Neural progenitor cell (in vitro differentiated cells): ENCODE measurements around the gene HTT-AS. TPM values are rescaled to one million over a fixed set of nuclear protein-coding genes. Genes with fewer than 3 reads are reported as not detected.

ENCODE experiments used
- DNase-seq: peaks from one replicate; pipeline ENCODE4 v3.0.0-alpha.2; 2016; ENCODE audit warnings: low spot score
- H2AFZ ChIP-seq: fragments of 200-600 bp; sonication (generic); replicated peaks from 2 replicates; pipeline ENCODE4 v1.6.1; 2016; ENCODE audit warnings: antibody characterized with exemption
- H3F3A ChIP-seq: fragments of 200-600 bp; sonication (generic); 2 replicates; pipeline ENCODE4 v1.6.1; 2016; ENCODE audit warnings: antibody characterized with exemption, low read depth
- H3K27ac ChIP-seq: fragments of 200-600 bp; sonication (generic); 2 replicates; pipeline ENCODE4 v1.5.1; 2016; ENCODE audit warnings: mild to moderate bottlenecking
- H3K27me3 ChIP-seq: fragments of 200-600 bp; sonication (generic); 2 replicates; pipeline ENCODE4 v1.6.1; 2016; ENCODE audit warnings: mild to moderate bottlenecking, moderate library complexity
- H3K36me3 ChIP-seq: fragments of 200-600 bp; sonication (generic); 2 replicates; pipeline ENCODE4 v1.5.1; 2016
- H3K4me1 ChIP-seq: fragments of 200-600 bp; sonication (generic); 2 replicates; pipeline ENCODE4 v1.6.1; 2016; ENCODE audit warnings: mixed run types
- H3K4me2 ChIP-seq: fragments of 200-600 bp; sonication (generic); 2 replicates; pipeline ENCODE4 v1.6.1; 2016
- H3K4me3 ChIP-seq: fragments of 200-600 bp; sonication (generic); 2 replicates; pipeline ENCODE4 v1.5.1; 2016
- H3K79me2 ChIP-seq: fragments of 200-600 bp; sonication (generic); 2 replicates; pipeline ENCODE4 v1.6.1; 2016; ENCODE audit warnings: low read depth
- H3K9ac ChIP-seq: fragments of 200-600 bp; sonication (generic); 2 replicates; pipeline ENCODE4 v1.6.1; 2016
- H3K9me3 ChIP-seq: fragments of 200-600 bp; sonication (generic); 2 replicates; pipeline ENCODE4 v1.5.1; 2016; ENCODE audit warnings: low read depth
- H4K20me1 ChIP-seq: fragments of 200-600 bp; sonication (generic); 2 replicates; pipeline ENCODE4 v1.6.1; 2016; ENCODE audit warnings: low read depth
- H3K27ac Mint-ChIP-seq: 3 replicates; pipeline ENCODE4 v1.8.0; 2021; ENCODE audit warnings: mixed read lengths
- H3K27me3 Mint-ChIP-seq: 2 replicates; pipeline ENCODE4 v1.8.0; 2022; ENCODE audit warnings: low read depth, mild to moderate bottlenecking, inconsistent platforms, moderate library complexity, mixed read lengths; ENCODE audit not compliant: insufficient read depth
- H3K36me3 Mint-ChIP-seq: 3 replicates; pipeline ENCODE4 v1.8.0; 2021; ENCODE audit warnings: mixed read lengths
- H3K4me1 Mint-ChIP-seq: 3 replicates; pipeline ENCODE4 v1.8.0; 2021; ENCODE audit warnings: mixed read lengths
- H3K4me3 Mint-ChIP-seq: 3 replicates; pipeline ENCODE4 v1.8.0; 2021; ENCODE audit warnings: mild to moderate bottlenecking, moderate library complexity, mixed read lengths
- H3K9me3 Mint-ChIP-seq: 3 replicates; pipeline ENCODE4 v1.8.0; 2020; ENCODE audit warnings: mixed read lengths
- CTCF ChIP-seq: fragments of 200-600 bp; sonication (generic); IDR thresholded peaks from 2 replicates; pipeline ENCODE4 v1.5.1; 2017; ENCODE audit warnings: antibody characterized with exemption, mild to moderate bottlenecking
- EZH2 ChIP-seq: fragments of 200-600 bp; sonication (generic); IDR thresholded peaks from 2 replicates; pipeline ENCODE4 v1.6.1; 2017; ENCODE audit warnings: antibody characterized with exemption, mild to moderate bottlenecking, moderate library complexity
- EZH2phosphoT487 ChIP-seq: fragments of 200-600 bp; sonication (generic); IDR thresholded peaks from 2 replicates; pipeline ENCODE4 v1.6.1; 2017; ENCODE audit warnings: antibody characterized with exemption
- total RNA-seq: library from RNA; depleted of rRNA; stranded (reverse); fragments of >200 nt; gene quantifications from 2 replicates; pipeline ENCODE4 v1.2.3, GENCODE V29; 2015; ENCODE audit warnings: low replicate concordance

HTT-AS gene
- total RNA-seq, 1 donor from 2014 or later: not detected

DNA sequence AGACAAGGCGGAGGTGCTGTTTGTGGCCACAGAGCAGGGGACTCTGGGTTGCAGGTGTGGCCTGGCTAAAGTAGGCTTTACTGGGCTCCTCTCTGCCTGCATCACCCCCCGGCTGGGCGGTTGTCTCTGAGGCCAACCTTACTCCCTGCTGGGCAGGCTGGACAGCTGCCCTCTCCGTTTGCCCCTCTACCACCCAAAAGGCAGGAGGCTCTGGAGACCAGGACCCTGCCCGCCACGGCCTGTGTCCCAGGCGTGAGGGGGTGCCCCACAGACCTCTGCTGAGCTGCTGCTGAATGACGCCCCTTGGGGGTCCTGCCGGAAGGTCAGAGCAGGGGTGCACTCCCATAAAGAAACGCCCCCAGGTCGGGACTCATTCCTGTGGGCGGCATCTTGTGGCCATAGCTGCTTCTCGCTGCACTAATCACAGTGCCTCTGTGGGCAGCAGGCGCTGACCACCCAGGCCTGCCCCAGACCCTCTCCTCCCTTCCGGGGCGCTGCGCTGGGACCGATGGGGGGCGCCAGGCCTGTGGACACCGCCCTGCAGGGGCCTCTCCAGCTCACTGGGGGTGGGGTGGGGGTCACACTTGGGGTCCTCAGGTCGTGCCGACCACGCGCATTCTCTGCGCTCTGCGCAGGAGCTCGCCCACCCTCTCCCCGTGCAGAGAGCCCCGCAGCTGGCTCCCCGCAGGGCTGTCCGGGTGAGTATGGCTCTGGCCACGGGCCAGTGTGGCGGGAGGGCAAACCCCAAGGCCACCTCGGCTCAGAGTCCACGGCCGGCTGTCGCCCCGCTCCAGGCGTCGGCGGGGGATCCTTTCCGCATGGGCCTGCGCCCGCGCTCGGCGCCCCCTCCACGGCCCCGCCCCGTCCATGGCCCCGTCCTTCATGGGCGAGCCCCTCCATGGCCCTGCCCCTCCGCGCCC lies 920 bp downstream of the HTT-AS start:
- Histone ChIP-seq H3K27ac (no peak overlapping the region), H3K4me1 (peaks cover 16% of the 10 kb centered on the region), H3F3A (peaks cover 12% of the 10 kb centered on the region), H3K9ac (no peak overlapping the region), H2AFZ (peak overlapping the region; percentile 100), H3K4me3 (peak overlapping the region; percentile 73), H3K36me3 (no peaks in the 10 kb centered on the region), H3K4me2 (peak overlapping the region; percentile 99), H3K79me2 (peaks cover 35% of the 10 kb centered on the region), H4K20me1 (peaks cover 29% of the 10 kb centered on the region), H3K9me3 (no peaks in the 10 kb centered on the region), H3K27me3 (no peaks in the 10 kb centered on the region)
- Mint-ChIP-seq H3K27ac (no peak overlapping the region), H3K4me1 (peaks cover 15% of the 10 kb centered on the region), H3K4me3 (peak overlapping the region; percentile 57), H3K27me3 (peaks cover 8% of the 10 kb centered on the region), H3K9me3 (no peaks in the 10 kb centered on the region), H3K36me3 (no peaks in the 10 kb centered on the region)
- peak; percentile 59 for DNase-seq
- TF ChIP-seq EZH2phosphoT487: no peak
- no peak for TF ChIP-seq EZH2
- peak; percentile 42 for TF ChIP-seq CTCF

DNA sequence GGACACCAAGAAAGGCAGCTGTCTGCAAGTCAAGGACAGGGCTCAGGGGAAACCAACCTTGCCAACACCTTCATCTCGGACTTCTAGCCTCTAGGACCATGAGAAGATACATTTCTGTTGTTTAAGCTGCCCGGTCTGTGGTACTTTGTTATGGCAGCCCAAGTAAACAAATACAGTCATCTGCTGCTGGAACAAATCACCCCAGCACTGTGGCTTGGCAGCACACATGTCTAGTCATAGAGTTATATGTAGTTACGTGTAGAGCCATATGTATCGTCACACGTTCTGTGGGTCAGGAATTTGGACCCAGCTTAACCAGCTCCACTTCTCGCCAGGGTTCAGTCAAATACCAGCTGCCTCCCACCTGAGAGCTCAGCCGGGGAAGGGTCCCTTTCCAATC lies 2.5 kb downstream of the HTT-AS start:
- peak overlapping the region; percentile 20 for H3K4me3 Mint-ChIP-seq
- Histone ChIP-seq H3K4me2 (no peak overlapping the region), H3K4me1 (peaks cover 16% of the 10 kb centered on the region), H4K20me1 (peaks cover 13% of the 10 kb centered on the region), H3K9me3 (no peaks in the 10 kb centered on the region), H3K36me3 (no peaks in the 10 kb centered on the region), H3K27me3 (no peaks in the 10 kb centered on the region), H3K79me2 (peaks cover 19% of the 10 kb centered on the region), H3K4me3 (no peak overlapping the region), H3F3A (peaks cover 12% of the 10 kb centered on the region), H3K27ac (no peak overlapping the region), H2AFZ (no peak overlapping the region), H3K9ac (no peak overlapping the region)
- DNase-seq: no peak
- H3K27me3 Mint-ChIP-seq: peaks cover 8% of the 10 kb centered on the region
- no peaks in the 10 kb centered on the region for H3K36me3 Mint-ChIP-seq
- H3K27ac Mint-ChIP-seq: no peak overlapping the region
- peaks cover 17% of the 10 kb centered on the region for H3K4me1 Mint-ChIP-seq
- TF ChIP-seq EZH2phosphoT487: no peak
- TF ChIP-seq EZH2: no peak
- TF ChIP-seq CTCF: no peak
- no peaks in the 10 kb centered on the region for H3K9me3 Mint-ChIP-seq

- Histone ChIP-seq H3K79me2 (peaks cover 10% of the 10 kb centered on the region), H3K4me2 (no peak overlapping the region), H4K20me1 (peaks cover 4% of the 10 kb centered on the region), H3K9ac (no peak overlapping the region), H3K4me3 (no peak overlapping the region), H3K27ac (no peak overlapping the region), H3K4me1 (peaks cover 8% of the 10 kb centered on the region), H3F3A (peaks cover 9% of the 10 kb centered on the region), H3K9me3 (no peaks in the 10 kb centered on the region), H2AFZ (no peak overlapping the region), H3K27me3 (no peaks in the 10 kb centered on the region), H3K36me3 (no peaks in the 10 kb centered on the region)
- no peak for DNase-seq
- Mint-ChIP-seq H3K27me3 (peaks cover 8% of the 10 kb centered on the region), H3K36me3 (peaks cover 2% of the 10 kb centered on the region), H3K4me1 (peaks cover 10% of the 10 kb centered on the region), H3K4me3 (no peak overlapping the region), H3K9me3 (peaks cover 2% of the 10 kb centered on the region), H3K27ac (no peak overlapping the region)
- TF ChIP-seq EZH2phosphoT487 (no peak), CTCF (no peak), EZH2 (no peak)
Measured at GRCh38 chr4:3070709-3071500, 3.4 kb downstream of the HTT-AS start.
